ENCODE data around the gene NDUFB2. TPM values are rescaled to one million over a fixed set of nuclear protein-coding genes. Genes with fewer than 3 reads are reported as not detected.
"Not testable (repeated sequence)": the region's sequence is repeated elsewhere in the genome, so short reads cannot be mapped to it uniquely, and the experiment has no call there.

NDUFB2 gene
- total RNA-seq, 2 experiments from 2014 or later, result 161 to 201 TPM

GRCh38 chr7:140685407-140686087, 11.0 kb upstream of the NDUFB2 start:
- POLR2A ChIA-PET, result interaction anchor here (0.6 kb wide), 1 partner anchor 155 kb away, joined by 3 read pairs; no protein-coding TSS in a partner anchor

GRCh38 chr7:140686921-140687320, 9.6 kb upstream of the NDUFB2 start:
- H3K4me3 Mint-ChIP-seq, result no peak overlapping the region
- no peaks in the 10 kb centered on the region for H3K9me3 Mint-ChIP-seq
- peaks cover 27% of the 10 kb centered on the region for H3K36me3 Mint-ChIP-seq (ENCODE audit: low read depth)
- ChIA-PET CTCF (interaction anchor here (1.4 kb wide), 1 partner anchor 12 kb away, joined by 4 read pairs; no protein-coding TSS in a partner anchor), POLR2A (no interaction called here)
- no peak overlapping the region for H3K27ac Mint-ChIP-seq
- H3K27me3 Mint-ChIP-seq, result no peaks in the 10 kb centered on the region
- no peaks in the 10 kb centered on the region for H3K4me1 Mint-ChIP-seq
- no peak for DNase-seq

More at GRCh38 chr7:140685407-140686087, 11.0 kb upstream of the NDUFB2 start:
- Mint-ChIP-seq H3K4me3 (no peak overlapping the region), H3K36me3 (ENCODE audit: low read depth) (peaks cover 32% of the 10 kb centered on the region), H3K4me1 (no peaks in the 10 kb centered on the region), H3K9me3 (no peaks in the 10 kb centered on the region), H3K27ac (no peak overlapping the region), H3K27me3 (no peaks in the 10 kb centered on the region)
- CTCF ChIA-PET, result interaction anchor here (0.6 to 1.8 kb wide), 4 partner anchors 11 to 490 kb away, joined by 3 to 5 read pairs (median 3); no protein-coding TSS in a partner anchor
- DNase-seq, result no peak

- H3K36me3 Mint-ChIP-seq (ENCODE audit: low read depth), result peaks cover 23% of the 10 kb centered on the region
- no peak overlapping the region for H3K27ac Mint-ChIP-seq
- no peak overlapping the region for H3K4me3 Mint-ChIP-seq
- no peak for DNase-seq
- POLR2A ChIA-PET, result no interaction called here
- no peaks in the 10 kb centered on the region for H3K4me1 Mint-ChIP-seq
- no peaks in the 10 kb centered on the region for H3K27me3 Mint-ChIP-seq
- no peaks in the 10 kb centered on the region for H3K9me3 Mint-ChIP-seq
- CTCF ChIA-PET, result no interaction called here
Observed at GRCh38 chr7:140688341-140688740, 8.2 kb upstream of the NDUFB2 start.

GRCh38 chr7:140689199-140690152, 7.0 kb upstream of the NDUFB2 start:
- CTCF ChIA-PET, result no interaction called here
- POLR2A ChIA-PET, result no interaction called here
- H3K4me1 Mint-ChIP-seq, result no peaks in the 10 kb centered on the region
- no peak overlapping the region for H3K4me3 Mint-ChIP-seq
- H3K27ac Mint-ChIP-seq, result no peak overlapping the region
- no peaks in the 10 kb centered on the region for H3K27me3 Mint-ChIP-seq
- H3K36me3 Mint-ChIP-seq (ENCODE audit: low read depth), result peaks cover 18% of the 10 kb centered on the region
- no peak for DNase-seq
- no peaks in the 10 kb centered on the region for H3K9me3 Mint-ChIP-seq

- Mint-ChIP-seq H3K4me3 (no peak overlapping the region), H3K9me3 (no peaks in the 10 kb centered on the region), H3K36me3 (ENCODE audit: low read depth) (peaks cover 15% of the 10 kb centered on the region), H3K27me3 (no peaks in the 10 kb centered on the region), H3K27ac (no peak overlapping the region), H3K4me1 (peaks cover 8% of the 10 kb centered on the region)
- ChIA-PET POLR2A (no interaction called here), CTCF (interaction anchor here (1.2 to 1.4 kb wide), 3 partner anchors 9 to 38 kb away, joined by 3 to 4 read pairs (median 4); no protein-coding TSS in a partner anchor)
- DNase-seq, result no peak
Observed at GRCh38 chr7:140691376-140692045, 5.0 kb upstream of the NDUFB2 start.

- Mint-ChIP-seq H3K36me3 (ENCODE audit: low read depth) (peaks cover 16% of the 10 kb centered on the region), H3K4me1 (peaks cover 23% of the 10 kb centered on the region)
- H3K27me3 Mint-ChIP-seq, DNase-seq, H3K9me3 Mint-ChIP-seq, POLR2A ChIA-PET, H3K4me3 Mint-ChIP-seq, H3K27ac Mint-ChIP-seq: not testable (repeated sequence)
- CTCF ChIA-PET, result interaction anchor here (1.5 kb wide), 1 partner anchor 19 kb away, joined by 6 read pairs; no protein-coding TSS in a partner anchor
Observed at GRCh38 chr7:140693849-140694248, 2.7 kb upstream of the NDUFB2 start.

GRCh38 chr7:140694592-140694991, 1.9 kb upstream of the NDUFB2 start:
- no peaks in the 10 kb centered on the region for H3K27me3 Mint-ChIP-seq
- ChIA-PET CTCF (interaction anchor here (1.5 kb wide), 1 partner anchor 20 kb away, joined by 6 read pairs; no protein-coding TSS in a partner anchor), POLR2A (no interaction called here)
- H3K27ac Mint-ChIP-seq, result no peak overlapping the region
- H3K36me3 Mint-ChIP-seq (ENCODE audit: low read depth), result peaks cover 16% of the 10 kb centered on the region
- peaks cover 28% of the 10 kb centered on the region for H3K4me1 Mint-ChIP-seq
- no peak overlapping the region for H3K4me3 Mint-ChIP-seq
- no peaks in the 10 kb centered on the region for H3K9me3 Mint-ChIP-seq
- DNase-seq, result no peak

GRCh38 chr7:140695381-140695780, 1.1 kb upstream of the NDUFB2 start:
- Mint-ChIP-seq H3K27me3 (no peaks in the 10 kb centered on the region), H3K4me3 (no peak overlapping the region), H3K27ac (peak overlapping the region; percentile 98), H3K4me1 (peaks cover 31% of the 10 kb centered on the region), H3K36me3 (ENCODE audit: low read depth) (peaks cover 17% of the 10 kb centered on the region), H3K9me3 (no peaks in the 10 kb centered on the region)
- CTCF ChIA-PET, result interaction anchor here (0.7 kb wide), 1 partner anchor 319 kb away, joined by 4 read pairs; the partner anchor contains the start of gene MRPS33
- DNase-seq, result no peak
- POLR2A ChIA-PET, result no interaction called here

GRCh38 chr7:140696024-140696679, 356 bp upstream of the NDUFB2 start:
- peak; percentile 95 for DNase-seq
- peak overlapping the region; percentile 94 for H3K4me3 Mint-ChIP-seq
- CTCF ChIA-PET, result interaction anchor here (0.9 kb wide), 1 partner anchor 20 kb away, joined by 5 read pairs; no protein-coding TSS in a partner anchor

GRCh38 chr7:140697447-140698143, 1.1 kb downstream of the NDUFB2 start:
- no peak for DNase-seq
- no peaks in the 10 kb centered on the region for H3K27me3 Mint-ChIP-seq
- peaks cover 31% of the 10 kb centered on the region for H3K4me1 Mint-ChIP-seq
- peak overlapping the region; percentile 94 for H3K4me3 Mint-ChIP-seq
- H3K27ac Mint-ChIP-seq, result peak overlapping the region; percentile 98
- POLR2A ChIA-PET, result no interaction called here
- CTCF ChIA-PET, result interaction anchor here (0.9 kb wide), 1 partner anchor 314 kb away, joined by 3 read pairs; no protein-coding TSS in a partner anchor
- peaks cover 16% of the 10 kb centered on the region for H3K36me3 Mint-ChIP-seq (ENCODE audit: low read depth)
- H3K9me3 Mint-ChIP-seq, result no peaks in the 10 kb centered on the region

More at GRCh38 chr7:140696024-140696679, 356 bp upstream of the NDUFB2 start:
- no peaks in the 10 kb centered on the region for H3K9me3 Mint-ChIP-seq
- H3K27me3 Mint-ChIP-seq, result no peaks in the 10 kb centered on the region
- POLR2A ChIA-PET, result no interaction called here
- peaks cover 31% of the 10 kb centered on the region for H3K4me1 Mint-ChIP-seq
- peaks cover 15% of the 10 kb centered on the region for H3K36me3 Mint-ChIP-seq (ENCODE audit: low read depth)
- H3K27ac Mint-ChIP-seq, result peak overlapping the region; percentile 98

GRCh38 chr7:140698477-140698876, 2.0 kb downstream of the NDUFB2 start:
- Mint-ChIP-seq H3K9me3 (no peaks in the 10 kb centered on the region), H3K4me3 (peak overlapping the region; percentile 94), H3K36me3 (ENCODE audit: low read depth) (peaks cover 20% of the 10 kb centered on the region), H3K4me1 (peaks cover 31% of the 10 kb centered on the region), H3K27me3 (no peaks in the 10 kb centered on the region), H3K27ac (no peak overlapping the region)
- ChIA-PET CTCF (no interaction called here), POLR2A (no interaction called here)
- DNase-seq, result no peak
